GM18909 (cell line): ENCODE results near the gene STEAP4.
A peak's percentile ranks its signal among the peaks of the same experiment; 100 is the strongest.

Experiments used
- ATAC-seq: cut with Tn5 transposase; IDR thresholded peaks from one replicate; pipeline ENCODE4 v1.9.1; 2021; ENCODE audit warnings: mild to moderate bottlenecking; ENCODE audit not compliant: unreplicated experiment, poor library complexity

The STEAP4 gene

DNA sequence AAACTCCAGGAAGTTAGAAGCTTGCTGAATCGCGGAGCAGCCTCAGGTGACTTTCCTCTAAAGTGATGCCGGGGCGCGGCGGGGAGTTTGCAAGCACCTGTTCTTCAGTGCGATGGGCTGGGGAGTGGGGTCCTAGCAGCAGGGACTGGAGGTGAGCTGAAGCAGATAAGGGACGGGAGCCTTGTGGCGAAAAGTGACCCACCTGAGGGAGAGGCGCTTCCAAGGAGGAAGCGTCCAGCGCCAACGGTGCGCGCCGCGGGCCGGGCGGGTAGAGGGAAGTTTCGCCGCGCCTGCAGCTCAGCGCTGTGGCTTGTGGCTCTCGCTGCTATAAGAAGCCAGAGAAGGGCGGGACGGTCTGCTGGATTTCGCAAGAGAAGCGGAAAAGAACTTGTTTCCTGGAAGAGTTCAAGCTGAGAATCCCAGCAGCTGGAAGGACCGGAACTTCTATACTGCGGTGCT, at the start of gene STEAP4:
TSS of gene STEAP4 (minus strand) at position 305 of the 459 bp plus-strand sequence. CDS start 22,625 bp downstream, outside the sequence.
- no peak for ATAC-seq

DNA sequence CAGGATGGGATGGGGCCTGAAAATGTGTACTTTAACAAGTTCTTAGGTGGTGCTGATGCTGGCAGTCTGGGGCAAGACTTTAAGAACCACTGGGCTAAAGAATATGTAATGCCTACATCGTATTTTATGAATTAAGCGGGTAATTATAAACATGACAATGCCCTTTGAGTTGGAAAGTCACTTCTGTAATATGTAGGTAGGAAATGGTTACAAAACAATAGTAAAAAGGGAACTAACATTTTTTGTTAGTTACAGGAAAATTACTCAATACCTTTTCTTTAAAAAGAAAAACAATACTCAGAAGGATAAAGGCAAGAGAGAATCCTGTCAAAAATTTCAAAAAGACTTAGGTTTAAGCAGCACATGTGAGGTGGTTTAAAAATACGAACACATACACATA, 48.3 kb upstream of the STEAP4 start:
- ATAC-seq: no peak

DNA sequence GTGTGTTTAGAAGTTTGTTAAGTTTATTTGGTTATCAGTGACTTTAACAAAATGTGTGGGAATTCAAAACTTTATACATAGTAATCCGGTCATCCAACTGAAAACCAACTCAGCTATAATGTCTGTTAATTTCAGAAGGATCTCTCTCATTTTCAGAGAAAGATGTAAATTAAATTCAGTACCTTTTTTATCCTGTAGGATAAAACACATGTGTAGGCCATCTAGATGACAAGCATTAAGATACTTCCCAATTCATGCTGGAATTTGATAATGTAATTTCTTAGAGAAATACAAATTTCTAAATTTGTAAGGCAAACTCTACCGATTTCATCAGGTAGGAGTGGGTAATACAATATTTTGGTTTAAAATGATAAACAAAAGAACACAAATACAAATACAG, 43.4 kb upstream of the STEAP4 start:
- no peak for ATAC-seq

DNA sequence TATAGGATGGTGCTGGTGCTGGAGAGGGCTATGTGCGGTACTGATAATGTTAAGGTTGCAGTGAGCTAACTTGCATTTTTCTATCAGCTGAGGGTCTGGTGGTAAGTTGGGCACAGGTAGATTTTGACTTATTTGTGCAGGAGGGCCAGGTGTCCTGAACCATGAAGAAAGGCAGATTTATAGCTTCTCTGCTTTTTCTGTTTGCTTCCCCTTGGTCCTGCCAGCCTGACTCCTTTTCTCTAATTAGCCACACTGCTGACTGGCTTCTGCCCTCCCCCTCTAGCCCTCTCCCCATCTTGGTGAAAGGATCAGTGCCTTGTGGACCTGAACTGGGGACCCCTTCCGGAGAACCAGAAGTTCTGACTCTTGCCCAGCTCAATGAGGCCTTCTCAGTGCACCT, 40.8 kb upstream of the STEAP4 start:
- no peak for ATAC-seq

- no peak for ATAC-seq
Measured at GRCh38 chr7:88347090-88347489, 40.4 kb upstream of the STEAP4 start.

DNA sequence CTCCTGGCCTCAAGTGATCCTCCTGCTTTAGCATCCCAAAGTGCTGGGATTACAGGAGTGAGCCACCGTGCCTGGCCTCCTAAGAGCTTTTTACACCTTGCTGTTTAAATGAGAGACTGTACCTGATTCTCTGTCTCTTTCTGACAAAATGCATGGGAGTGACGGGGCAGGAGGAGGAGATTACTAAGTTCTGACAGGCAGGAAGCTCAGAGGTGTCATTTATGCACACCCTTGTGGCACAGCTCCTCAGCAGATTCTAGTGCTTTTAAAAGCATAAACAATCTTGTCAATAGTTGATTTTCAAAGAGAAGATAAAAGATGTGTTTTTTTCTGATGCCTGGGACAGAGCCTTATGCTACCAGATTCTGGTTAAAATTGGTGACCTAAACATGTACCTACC, 39.7 kb upstream of the STEAP4 start:
- ATAC-seq: no peak

- ATAC-seq: peak; percentile 53
Measured at GRCh38 chr7:88344956-88345832, 38.5 kb upstream of the STEAP4 start.

DNA sequence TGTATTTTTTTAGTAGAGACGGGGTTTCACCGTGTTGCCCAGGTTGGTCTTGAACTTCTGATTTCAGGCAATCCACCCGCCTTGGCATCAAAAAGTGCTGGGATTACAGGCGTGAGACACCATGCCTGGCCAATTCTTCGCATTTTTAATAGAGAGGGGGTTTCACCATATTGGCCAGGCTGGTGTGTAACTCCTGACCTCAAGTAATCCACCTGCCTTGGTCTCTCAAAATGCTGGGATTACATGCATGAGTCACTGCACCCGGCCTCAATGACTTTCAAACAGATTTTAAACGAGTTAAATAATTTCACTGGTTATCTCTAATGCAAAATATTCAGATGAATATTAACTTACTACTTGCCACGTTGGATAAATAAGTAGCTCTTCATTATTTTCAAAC, 37.6 kb upstream of the STEAP4 start:
- no peak for ATAC-seq

- ATAC-seq: no peak
Measured at GRCh38 chr7:88339195-88339922, 32.7 kb upstream of the STEAP4 start.

DNA sequence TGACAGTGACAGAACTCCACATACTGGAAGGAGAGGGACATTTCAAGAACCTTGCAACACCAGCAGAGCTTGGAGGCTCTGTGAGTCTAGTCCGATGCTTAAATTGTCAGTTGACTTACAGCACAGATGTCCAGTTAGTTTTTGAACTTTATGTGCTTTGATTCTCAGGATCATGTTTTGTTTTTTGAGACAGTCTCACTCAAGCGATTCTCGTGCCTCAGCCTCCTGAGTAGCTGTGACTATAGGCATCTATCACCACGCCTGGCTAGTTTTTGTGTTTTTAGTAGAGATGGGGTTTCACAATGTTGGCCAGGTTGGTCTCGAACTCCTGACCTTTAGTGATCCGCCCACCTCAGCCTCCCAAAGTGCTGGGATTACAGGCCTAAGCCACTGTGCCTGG, 31.8 kb upstream of the STEAP4 start:
- no peak for ATAC-seq

GRCh38 chr7:88337572-88337971, 30.9 kb upstream of the STEAP4 start:
- ATAC-seq: no peak

DNA sequence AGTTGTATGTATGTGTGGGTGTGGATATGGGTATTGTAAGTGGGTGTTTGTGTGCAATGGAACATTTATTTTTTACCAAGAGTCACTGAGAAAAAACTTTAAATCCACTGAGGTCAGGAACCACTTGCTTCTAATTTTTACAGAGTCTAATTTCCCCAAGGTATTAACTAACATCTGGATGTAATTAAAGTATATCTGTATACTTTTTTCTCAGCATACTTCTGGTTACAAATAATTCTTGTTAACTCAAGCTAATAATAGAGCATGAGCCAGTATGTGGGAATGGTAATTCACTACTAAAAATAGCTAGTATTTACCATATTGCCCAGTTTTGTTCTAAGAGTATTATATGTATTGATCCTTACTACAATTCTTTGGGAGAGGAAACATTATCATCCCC, 24.6 kb upstream of the STEAP4 start:
- ATAC-seq: no peak

DNA sequence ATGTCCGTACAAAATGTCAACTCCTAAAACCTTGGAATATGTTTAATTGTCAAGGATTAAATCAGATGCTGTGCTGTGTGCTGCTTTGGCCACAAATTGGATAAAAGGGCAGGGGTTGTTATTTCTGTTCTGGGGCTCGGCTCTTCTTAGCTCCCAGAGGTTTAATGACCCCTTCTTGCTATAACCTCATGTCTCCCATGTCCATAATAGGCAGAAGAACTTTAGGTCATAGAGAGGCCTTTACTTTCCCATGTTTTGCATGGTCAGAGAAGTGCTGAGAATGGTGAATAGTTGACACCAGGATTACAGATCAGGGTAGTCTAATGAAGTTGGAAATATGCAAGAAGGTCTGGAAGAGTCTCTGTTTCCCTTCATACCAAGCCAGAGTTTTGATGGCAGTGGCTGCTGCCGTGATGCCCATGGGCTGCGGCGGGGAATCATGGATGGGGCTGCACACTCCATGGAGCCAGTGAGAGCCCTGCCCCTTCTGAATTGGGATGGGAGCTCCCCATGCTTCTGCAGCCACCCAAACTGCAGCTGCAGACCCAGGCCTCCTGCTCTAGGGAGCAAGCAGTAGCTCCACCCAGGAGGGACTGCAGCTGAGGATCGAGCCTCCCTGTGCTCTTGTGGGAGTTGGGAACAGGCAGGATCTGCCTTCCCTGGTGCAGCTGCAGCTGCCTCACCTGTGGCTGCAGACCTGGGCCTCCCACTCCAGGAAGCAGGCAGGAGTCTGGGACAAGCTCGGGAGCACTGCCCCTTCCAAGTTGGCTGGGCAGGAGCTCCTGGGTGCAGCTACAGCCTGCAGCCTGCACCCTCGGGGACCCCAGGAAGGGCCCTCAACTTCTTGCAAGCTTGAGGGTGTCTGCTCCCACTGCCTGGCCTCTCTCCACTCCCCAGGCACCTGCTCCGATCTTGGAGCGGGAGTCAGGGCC, 23.1 kb upstream of the STEAP4 start:
- ATAC-seq: no peak

- ATAC-seq: peak; percentile 50
Measured at GRCh38 chr7:88328787-88329186, 22.1 kb upstream of the STEAP4 start.

DNA sequence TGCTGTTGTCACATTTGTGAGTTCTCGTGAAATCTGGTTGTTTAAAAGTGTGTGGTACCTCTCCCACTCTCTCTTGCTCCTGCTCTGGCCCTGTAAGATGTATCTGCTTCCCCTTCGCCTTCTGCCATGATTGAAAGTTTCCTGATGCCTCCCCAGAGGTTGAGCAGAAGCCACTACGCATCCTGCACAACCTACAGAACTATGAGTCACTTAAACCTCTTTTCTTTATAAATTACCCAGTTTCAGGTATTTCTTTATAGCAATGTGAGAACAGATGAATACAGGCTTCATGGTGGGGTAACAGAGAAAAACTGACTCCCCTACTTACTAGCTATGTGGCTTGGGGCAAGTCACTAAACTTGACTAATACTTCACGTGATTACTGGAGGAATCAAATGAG, 18.0 kb upstream of the STEAP4 start:
- ATAC-seq: no peak

- peak; percentile 37 for ATAC-seq
Measured at GRCh38 chr7:88322151-88322550, 15.5 kb upstream of the STEAP4 start.

DNA sequence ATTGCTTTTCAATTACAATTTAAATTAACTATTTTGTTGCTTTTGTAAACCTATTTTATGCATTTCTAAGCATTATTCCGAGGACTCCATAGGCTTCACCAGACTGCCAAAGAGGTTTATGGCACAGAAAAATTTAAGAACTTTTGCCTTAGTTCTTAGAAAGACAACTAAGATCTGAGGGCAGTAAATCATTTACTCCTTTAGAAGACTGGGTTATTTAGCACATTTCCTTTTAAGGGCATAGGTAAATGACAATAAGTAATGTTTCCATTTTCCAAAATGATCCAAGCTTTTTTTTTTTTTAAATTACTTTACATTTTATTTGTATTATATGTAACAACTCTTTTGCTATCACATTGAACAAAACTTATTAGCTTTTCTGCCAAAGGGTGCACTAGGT, 15.0 kb upstream of the STEAP4 start:
- peak; percentile 51 for ATAC-seq

- ATAC-seq: no peak
Measured at GRCh38 chr7:88318196-88318595, 11.5 kb upstream of the STEAP4 start.

GRCh38 chr7:88317422-88317821, 10.7 kb upstream of the STEAP4 start:
- no peak for ATAC-seq

DNA sequence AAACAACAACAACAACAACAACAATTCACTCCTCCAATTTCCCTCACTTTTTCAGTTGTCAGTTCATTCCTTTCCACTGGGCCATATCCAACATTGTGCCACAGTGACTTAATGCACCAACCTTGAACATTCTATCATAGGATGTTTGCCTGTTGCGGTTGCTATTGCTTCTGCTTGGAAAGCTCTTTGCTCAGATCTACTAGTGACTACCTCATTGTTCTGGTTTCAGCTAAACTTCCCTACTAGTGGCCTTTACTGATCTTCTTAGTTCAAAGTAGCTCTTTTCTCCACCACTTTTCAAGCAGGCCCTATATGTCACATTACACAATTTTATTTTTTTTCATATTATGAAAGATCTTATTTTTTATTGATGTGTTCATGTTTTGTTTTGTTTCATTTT, 9.8 kb upstream of the STEAP4 start:
- no peak for ATAC-seq
